Tibial nerve (tissue), 4 donors: ENCODE data around the gene PTGDS. TPM values are rescaled to one million over a fixed set of nuclear protein-coding genes. Genes with fewer than 3 reads are reported as not detected.

ENCODE experiments used
- DNase-seq, 2 donors: peaks; one replicate each; pipeline ENCODE4 v3.0.0-alpha.2; 2019; ENCODE audit warnings: low spot score in 2 of 2
- H3K27ac ChIP-seq, 4 donors: fragments of 200-600 bp; sonication (generic) in 3 of 4; one replicate each; pipeline ENCODE4 v1.5.1; 2017 to 2019; ENCODE audit warnings: mild to moderate bottlenecking in 1 of 4
- H3K27me3 ChIP-seq, 2 donors: fragments of 200-600 bp; sonication (generic) in 1 of 2; one replicate each; pipeline versions ENCODE4 v1.5.1 to v1.6.0; 2017 to 2019
- H3K36me3 ChIP-seq, 3 donors: fragments of 200-600 bp; sonication (generic); one replicate each; pipeline ENCODE4 v1.5.1; 2018 to 2019
- H3K4me1 ChIP-seq, 4 donors: fragments of 200-600 bp; sonication (generic) in 3 of 4; one replicate each; pipeline ENCODE4 v1.5.1; 2017 to 2019
- H3K4me3 ChIP-seq, 4 donors: fragments of 200-600 bp; sonication (generic) in 3 of 4; one replicate each; pipeline ENCODE4 v1.5.1; 2017 to 2019; ENCODE audit warnings: mild to moderate bottlenecking in 1 of 4, moderate library complexity in 1 of 4
- H3K9me3 ChIP-seq, 4 donors: fragments of 200-600 bp; sonication (generic) in 3 of 4; one replicate each; pipeline ENCODE4 v1.5.1; 2017 to 2019
- CTCF ChIP-seq, 5 experiments: fragments of 200-600 bp in 3 of 5; fragments of 450-650 bp in 2 of 5; sonication (generic) in 3 of 5; IDR thresholded peaks; one replicate each; pipeline ENCODE4 v1.5.1; 2016 to 2019; ENCODE audit warnings: antibody characterized with exemption in 5 of 5, mild to moderate bottlenecking in 3 of 5, moderate library complexity in 2 of 5
- EP300 ChIP-seq, 2 donors: sonication (generic); formaldehyde crosslinking; IDR thresholded peaks; one replicate each; pipeline ENCODE4 v1.6.1; 2017; ENCODE audit warnings: antibody characterized with exemption in 2 of 2, mild to moderate bottlenecking in 1 of 2
- POLR2A ChIP-seq, 2 donors: fragments of 450-650 bp; IDR thresholded peaks; one replicate each; pipeline ENCODE4 v1.6.1; 2017; ENCODE audit warnings: antibody characterized with exemption in 2 of 2, mild to moderate bottlenecking in 2 of 2, moderate library complexity in 2 of 2
- WGBS, 2 donors: methylation state at CpG; one replicate each; pipeline ENCODE4 v1.1.5; 2018; 5-methylcytosine and 5-hydroxymethylcytosine counted together
- total RNA-seq, 4 donors: library from RNA; depleted of rRNA; stranded (reverse); fragments of >200 nt; gene quantifications; one replicate each; pipeline ENCODE4 v1.1.0, GENCODE V29; 2016

Gene PTGDS
- total RNA-seq, 4 donors from 2014 or later, result 1,059 to 8,972 (median 6,550) TPM

- no peak for DNase-seq
- WGBS, 2 donors, result 66 to 73% methylated on average over 10 to 19 of the region's 27 CpGs
- TF ChIP-seq EP300 (IDR thresholded peaks at IDR 0.05) (no peak), POLR2A (IDR thresholded peaks at IDR 0.05) (no peak), CTCF (IDR thresholded peaks at IDR 0.05) (no peak)
- Histone ChIP-seq H3K27me3 (no peaks in the 10 kb centered on the region), H3K9me3 (no peaks in the 10 kb centered on the region), H3K4me1 (peaks cover 0 to 87% (median 44%) of the 10 kb centered on the region in 4 donors), H3K27ac (peak overlapping the region; percentile 61 to 92 (median 88)), H3K36me3 (peaks cover 4 to 20% (median 16%) of the 10 kb centered on the region in 3 donors), H3K4me3 (no peak overlapping the region)
These were observed 30.9 kb upstream of the PTGDS start for GRCh38 chr9:136946228-136947027.

DNA sequence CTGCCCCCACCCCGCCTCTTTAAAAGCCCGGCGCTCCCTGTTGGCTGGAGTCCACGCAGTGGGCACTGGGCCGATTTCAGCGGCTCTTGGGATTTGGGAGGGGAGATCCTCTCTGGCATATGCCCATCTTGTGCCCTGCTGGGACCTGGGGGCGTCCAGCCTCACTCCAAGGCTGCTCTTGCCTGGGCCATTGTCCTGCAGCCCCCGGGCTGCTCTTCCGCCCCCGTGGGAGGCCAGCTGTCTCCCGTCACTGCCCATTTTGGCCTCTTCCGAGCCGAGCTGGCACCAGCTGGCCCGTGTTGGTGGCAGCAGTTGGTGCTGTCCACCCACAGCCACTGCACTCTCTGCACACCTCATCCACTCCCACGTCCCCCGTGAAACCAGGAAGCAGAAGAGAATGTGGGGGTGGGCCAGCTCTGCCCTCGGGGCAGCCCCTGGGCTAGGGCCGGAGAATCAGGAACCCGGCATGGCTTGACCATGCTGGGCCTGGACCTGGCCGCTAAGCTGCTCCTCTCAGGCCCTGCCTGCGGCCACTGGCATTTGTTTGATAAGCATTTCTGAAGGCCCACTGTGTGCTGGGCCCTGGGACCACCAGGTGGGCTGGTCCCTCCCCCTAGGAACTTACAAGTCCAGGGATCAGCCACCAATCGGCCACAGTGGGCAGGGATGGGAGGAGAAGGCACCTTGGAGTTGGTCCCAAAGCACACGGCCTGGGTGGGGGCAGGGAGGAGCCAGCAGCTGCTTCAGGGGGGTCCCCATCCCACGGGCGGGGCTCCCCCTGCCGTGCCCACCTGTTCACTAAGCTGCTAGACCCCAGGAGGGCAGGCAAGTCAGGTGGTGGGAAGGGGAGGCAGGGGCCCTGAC is 30.0 kb upstream of the PTGDS start:
- H3K9me3 ChIP-seq, result no peaks in the 10 kb centered on the region
- WGBS, 2 donors, result 57 to 58% methylated on average over 20 of the region's 26 CpGs
- DNase-seq, result no peak
- peaks cover 0 to 12% (median 7%) of the 10 kb centered on the region in 3 donors for H3K36me3 ChIP-seq
- no peak overlapping the region for H3K4me3 ChIP-seq
- H3K27me3 ChIP-seq, result no peaks in the 10 kb centered on the region
- TF ChIP-seq EP300 (IDR thresholded peaks at IDR 0.05) (no peak), POLR2A (IDR thresholded peaks at IDR 0.05) (no peak), CTCF (IDR thresholded peaks at IDR 0.05) (no peak)
- peak overlapping the region; percentile 61 to 92 (median 88) for H3K27ac ChIP-seq
- H3K4me1 ChIP-seq, result peaks cover 0 to 89% (median 50%) of the 10 kb centered on the region in 4 donors

GRCh38 chr9:136947955-136948510 is 29.3 kb upstream of the PTGDS start:
- H3K27ac ChIP-seq, result peak overlapping the region; percentile 61 to 92 (median 88)
- DNase-seq, result no peak
- WGBS, 2 donors, result 17 to 22% methylated on average over 12 to 13 of the region's 15 CpGs
- peaks cover 0 to 4% (median 0%) of the 10 kb centered on the region in 3 donors for H3K36me3 ChIP-seq
- peaks cover 0 to 88% (median 46%) of the 10 kb centered on the region in 4 donors for H3K4me1 ChIP-seq
- H3K4me3 ChIP-seq, result no peak overlapping the region
- no peaks in the 10 kb centered on the region for H3K9me3 ChIP-seq
- no peaks in the 10 kb centered on the region for H3K27me3 ChIP-seq
- TF ChIP-seq CTCF (IDR thresholded peaks at IDR 0.05) (peak; percentile 41 to 80 (median 58)), POLR2A (IDR thresholded peaks at IDR 0.05) (no peak)

GRCh38 chr9:136949239-136949816 is 28.0 kb upstream of the PTGDS start:
- peak overlapping the region; percentile 59 to 92 (median 88) for H3K27ac ChIP-seq

More at GRCh38 chr9:136949239-136949816, 28.0 kb upstream of the PTGDS start:
- 13 to 16% methylated on average over 20 to 22 of the region's 22 CpGs for whole genome bisulfite sequencing, 2 donors
- no peaks in the 10 kb centered on the region for H3K9me3 ChIP-seq
- H3K36me3 ChIP-seq, result no peaks in the 10 kb centered on the region
- peak overlapping the region; percentile 52 to 74 (median 66) for H3K4me3 ChIP-seq
- no peak for TF ChIP-seq POLR2A (IDR thresholded peaks at IDR 0.05)
- no peak for TF ChIP-seq CTCF (IDR thresholded peaks at IDR 0.05)
- TF ChIP-seq EP300 (IDR thresholded peaks at IDR 0.05), result no peak
- H3K4me1 ChIP-seq, result peaks cover 0 to 80% (median 38%) of the 10 kb centered on the region in 4 donors
- no peaks in the 10 kb centered on the region for H3K27me3 ChIP-seq
- DNase-seq, result no peak
